HG03095 (cell line): Measurements from ENCODE around the gene CADM1.

ENCODE experiments used
- ATAC-seq: cut with Tn5 transposase; IDR thresholded peaks from one replicate; pipeline ENCODE4 v1.9.1; 2021; ENCODE audit warnings: moderate library complexity; ENCODE audit not compliant: unreplicated experiment

Gene CADM1

DNA sequence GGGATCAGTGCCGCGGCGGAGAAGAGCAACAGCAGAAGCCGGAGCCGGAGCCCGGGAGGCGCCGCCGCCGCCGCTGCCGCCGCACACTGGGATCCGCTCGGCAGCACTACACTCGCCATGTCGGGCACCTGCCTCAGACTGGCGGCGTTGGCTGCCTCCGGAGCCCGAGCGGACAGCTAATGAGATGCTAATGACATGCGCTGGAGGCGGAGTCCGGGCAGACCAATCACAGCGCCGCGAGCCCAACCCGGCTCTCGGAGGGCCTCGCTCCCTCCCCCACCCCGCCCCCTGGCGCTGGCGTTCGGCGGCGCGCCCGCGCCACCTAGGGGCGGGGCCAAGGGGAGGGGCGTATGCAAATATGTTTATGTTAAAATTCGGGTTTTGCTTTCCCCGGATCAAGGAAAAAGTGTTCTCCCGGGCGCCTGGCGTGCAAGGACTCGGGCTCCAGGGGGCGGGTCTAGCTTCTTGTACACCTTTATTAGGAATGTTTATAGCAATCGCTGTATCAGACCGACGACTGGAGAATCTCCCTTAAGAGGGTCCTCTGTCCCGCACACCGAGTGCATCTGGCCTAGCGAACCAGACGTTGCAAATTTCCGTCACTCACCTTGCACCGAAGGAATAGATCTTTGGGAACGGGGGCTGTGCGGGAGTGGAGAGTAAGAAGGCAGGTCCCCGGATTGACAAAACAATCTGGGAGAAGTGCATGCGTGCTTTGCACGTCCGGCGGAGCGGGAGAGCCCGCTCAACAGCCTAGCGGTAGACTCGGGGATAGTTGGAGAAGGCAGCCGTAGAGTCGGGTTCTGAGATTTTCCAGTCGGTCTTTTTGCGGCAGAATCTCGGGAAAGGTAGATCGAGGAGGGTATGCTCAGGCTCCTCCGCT lies at the start of gene CADM1:
Gene CADM1, minus strand, starts transcription at position 140 of the 883 bp plus-strand sequence.
- ATAC-seq, result peak; percentile 63

DNA sequence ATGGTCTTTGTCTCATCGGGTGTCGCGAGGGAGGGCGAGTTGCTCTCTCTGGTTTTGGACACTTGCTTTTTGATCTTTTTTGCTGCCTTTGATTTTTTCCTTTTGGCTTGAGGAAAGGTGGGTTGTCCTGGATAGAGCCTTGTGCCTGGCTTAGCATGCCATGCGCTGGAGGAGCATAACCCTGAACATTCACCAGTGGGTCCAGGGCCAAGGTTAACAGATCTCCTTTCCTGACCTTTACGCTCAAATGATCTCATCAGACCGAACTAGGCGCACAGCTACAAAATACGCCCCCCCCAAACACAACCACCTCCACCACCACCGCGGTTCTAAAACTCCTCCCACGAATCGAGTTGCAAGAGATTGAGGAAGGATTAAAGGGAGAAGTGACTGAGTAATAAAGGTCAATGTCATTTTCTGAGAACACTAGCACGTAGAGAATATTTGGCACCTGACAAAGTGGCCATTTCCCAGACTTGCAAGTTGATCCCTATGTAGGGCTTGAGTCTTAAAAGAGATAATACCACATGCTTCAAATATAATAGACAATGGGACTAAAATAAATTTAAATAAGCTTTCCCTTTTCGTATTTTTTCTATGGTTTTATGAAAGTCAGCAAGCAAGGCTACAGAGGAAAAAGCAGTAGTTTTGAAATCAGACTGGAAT lies 48.7 kb upstream of the CADM1 start:
- no peak for ATAC-seq

DNA sequence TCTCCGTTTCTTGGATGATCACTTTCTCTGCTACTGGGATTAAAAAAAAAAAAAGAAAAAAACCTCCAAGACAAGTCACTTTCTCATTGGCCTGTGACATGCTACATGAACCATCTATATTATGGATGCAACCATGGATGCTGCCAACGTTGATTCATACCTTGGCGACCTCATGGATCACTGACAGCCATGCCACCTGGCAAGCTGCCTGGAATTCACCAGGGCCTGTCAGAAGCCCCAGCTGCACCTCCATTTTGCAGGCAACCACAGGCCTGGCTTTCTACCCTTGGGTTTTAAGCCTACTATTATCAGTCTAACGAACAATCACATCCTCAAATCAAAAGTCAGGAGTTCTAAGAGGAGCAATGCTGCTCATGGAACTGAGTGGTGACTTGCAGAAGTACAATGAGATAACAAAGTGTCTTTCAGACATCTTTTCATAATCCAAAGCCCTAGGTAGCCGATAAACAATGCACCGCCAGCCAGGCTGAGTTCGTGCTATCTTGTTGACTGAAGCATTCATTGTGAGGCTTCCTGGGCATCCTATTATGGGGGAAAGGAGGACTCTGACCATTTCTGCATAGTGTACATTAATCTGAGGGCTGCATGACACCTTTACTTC lies 48.0 kb upstream of the CADM1 start:
- no peak for ATAC-seq

- no peak for ATAC-seq
Measured at GRCh38 chr11:115550291-115551059, 46.3 kb upstream of the CADM1 start.

DNA sequence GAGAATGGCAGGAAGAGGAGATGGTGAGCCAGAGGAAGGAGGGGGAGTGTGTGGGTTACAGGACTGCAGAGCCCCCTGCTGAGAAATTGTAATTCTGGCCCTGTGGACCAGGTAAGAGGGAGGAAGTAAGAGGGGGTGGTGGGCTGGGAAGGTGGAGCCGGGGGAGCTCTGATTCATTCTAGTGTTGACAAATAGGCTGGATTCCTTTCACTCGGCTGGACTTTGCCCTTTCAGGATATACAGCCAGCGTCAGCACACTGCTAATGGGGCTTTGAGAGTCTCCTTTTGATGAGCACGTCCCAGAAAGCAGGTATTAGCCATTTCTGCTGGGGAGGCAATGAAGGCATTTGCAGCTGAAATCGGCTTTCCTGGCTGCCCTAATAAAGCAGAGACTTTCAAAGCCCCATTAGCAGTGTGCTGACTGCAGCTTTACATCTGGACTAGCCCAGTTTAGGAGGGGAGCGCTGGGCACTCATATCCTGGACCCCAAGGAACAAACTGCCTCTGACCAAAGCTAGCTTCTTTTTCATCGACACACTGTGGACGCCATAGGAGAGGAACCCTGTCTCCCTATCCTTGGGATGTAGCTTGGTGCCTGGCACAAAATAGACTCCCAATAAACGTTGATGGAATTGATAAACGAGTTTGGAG lies 44.8 kb upstream of the CADM1 start:
- no peak for ATAC-seq

GRCh38 chr11:115545581-115546210 lies 41.5 kb upstream of the CADM1 start:
- ATAC-seq, result no peak

DNA sequence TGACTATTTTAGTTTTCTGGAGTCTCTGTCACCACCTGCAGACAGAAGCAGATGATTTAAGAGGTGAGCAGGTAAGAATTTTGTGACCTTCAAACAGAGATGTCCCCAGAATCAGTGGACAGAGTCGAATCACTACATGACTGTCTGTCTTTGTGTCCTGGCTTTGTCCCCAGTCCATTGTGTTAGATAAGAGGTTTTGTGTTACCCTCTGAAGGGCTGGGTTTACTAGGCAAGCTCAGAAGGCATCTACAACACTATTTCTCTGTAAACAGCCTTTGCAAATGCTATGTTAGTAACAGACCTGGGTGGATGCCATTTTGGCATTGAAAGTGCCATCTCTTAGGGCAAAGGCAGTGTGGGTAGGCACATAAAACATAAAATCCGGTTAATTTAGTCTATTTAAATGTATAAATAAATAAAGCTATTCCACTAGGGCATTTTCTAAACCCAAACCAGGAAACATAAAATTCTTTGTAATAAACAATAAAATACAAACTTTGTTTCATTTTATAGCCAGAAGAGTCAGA lies 40.3 kb upstream of the CADM1 start:
- ATAC-seq, result no peak

- ATAC-seq, result no peak
Measured at GRCh38 chr11:115541518-115541917, 37.3 kb upstream of the CADM1 start.

- ATAC-seq, result no peak
Measured at GRCh38 chr11:115539844-115540243, 35.6 kb upstream of the CADM1 start.

DNA sequence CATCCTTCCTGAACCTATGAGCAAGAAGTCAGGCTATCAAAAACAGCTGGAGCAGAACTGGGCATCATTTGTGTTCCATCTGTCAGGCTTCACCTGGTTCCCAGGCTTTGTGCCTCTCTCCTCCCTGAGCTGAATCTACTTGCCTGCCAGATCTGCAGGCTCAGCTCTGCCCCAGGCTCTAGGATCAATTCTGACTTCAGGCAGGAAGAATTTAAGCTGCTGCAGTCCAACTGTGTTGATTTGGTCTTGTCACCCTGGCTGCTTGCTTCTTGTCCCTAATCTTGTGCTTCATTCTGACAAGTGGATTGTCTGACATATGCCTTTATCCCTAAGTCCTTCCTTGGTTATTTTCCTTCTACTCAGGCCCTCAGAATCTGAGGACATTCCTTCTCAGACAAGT lies 31.6 kb upstream of the CADM1 start:
- no peak for ATAC-seq

DNA sequence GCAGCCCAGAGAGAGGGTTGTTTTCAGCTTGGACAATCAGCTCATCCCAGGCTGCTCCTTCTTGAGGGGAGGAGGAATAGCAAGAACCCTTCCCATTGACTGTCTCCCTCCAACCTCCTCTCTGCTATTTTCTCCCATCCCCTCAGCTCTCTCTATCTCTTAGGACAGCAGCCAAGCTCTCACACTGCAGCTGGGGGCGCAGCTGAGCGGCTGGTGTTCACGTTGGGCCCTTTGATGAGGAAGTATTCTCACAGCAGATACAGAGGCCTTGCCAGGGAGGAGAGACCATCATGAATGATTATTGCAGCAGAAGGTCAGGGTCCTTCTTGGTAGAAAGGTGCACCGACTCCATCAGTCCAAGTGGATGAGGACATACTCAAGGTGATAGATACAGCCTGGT lies 26.5 kb upstream of the CADM1 start:
- no peak for ATAC-seq

DNA sequence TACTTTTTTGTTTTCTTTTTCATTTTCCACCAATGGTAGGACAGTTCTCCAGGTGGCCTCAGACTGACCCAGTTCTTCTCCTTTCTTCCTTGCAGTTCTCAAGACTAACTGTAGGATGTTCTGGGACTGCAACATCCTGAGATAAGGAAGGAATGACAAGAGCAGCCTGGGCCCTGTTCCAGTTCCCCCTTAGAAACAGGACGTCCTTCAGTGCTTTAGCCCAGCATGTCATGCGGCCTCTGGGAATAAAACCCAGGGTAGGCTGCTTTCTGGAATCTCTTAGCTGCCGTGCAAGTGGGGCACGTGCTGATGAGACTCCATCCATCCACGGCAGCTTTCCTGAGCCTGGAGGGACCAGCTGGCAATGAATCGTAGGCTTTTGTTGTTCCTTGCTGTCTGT lies 24.0 kb upstream of the CADM1 start:
- no peak for ATAC-seq

- ATAC-seq, result no peak
Measured at GRCh38 chr11:115527534-115528125, 23.4 kb upstream of the CADM1 start.

GRCh38 chr11:115525531-115526006 lies 21.4 kb upstream of the CADM1 start:
- no peak for ATAC-seq

DNA sequence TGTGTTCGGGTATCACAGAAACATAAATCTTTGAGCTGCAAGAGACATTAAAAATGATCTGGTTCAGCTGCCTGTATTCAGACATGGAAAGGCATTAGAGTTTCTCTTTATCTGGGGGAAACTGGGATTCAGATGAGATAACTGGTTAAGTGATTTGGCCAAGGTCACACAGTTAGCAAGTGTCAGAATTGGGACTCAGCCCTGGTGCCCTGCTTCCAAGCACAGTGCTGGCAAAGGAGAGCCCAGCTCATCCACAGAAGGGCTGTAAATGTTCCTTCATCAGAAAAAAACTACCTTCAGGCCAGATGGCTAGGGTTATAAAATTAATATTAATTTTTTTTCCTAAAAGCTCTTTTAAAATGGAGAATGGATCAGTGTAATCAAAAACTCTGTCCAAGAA lies 20.4 kb upstream of the CADM1 start:
- no peak for ATAC-seq

- ATAC-seq, result no peak
Measured at GRCh38 chr11:115523727-115524399, 19.6 kb upstream of the CADM1 start.

- no peak for ATAC-seq
Measured at GRCh38 chr11:115522302-115522701, 18.1 kb upstream of the CADM1 start.

DNA sequence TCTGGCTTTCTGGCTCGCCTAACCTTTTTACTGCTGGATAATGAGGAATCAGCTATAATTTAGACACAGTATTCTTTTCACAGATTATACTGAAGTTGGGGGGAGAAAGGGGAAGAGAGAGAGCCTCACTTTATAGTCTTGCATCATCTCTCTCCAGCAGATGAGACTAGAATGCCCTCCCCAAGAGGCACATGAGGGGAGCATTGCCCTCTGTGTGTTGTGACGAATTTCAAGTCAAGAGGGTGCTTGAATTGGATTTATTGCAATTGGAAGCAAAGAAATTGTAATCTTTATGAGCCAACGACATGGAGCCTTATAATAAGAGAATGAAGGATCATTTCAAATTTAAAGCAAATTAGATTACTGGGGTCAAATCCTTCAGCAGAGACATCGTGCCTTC lies 17.6 kb upstream of the CADM1 start:
- no peak for ATAC-seq
